Body of pancreas (tissue), 4 donors: ENCODE data around the gene SYNJ2.

ENCODE experiments used
- POLR2A ChIP-seq, 3 donors: fragments of 450-650 bp; IDR thresholded peaks; one replicate each; pipeline ENCODE4 v1.6.1; 2016; ENCODE audit warnings: antibody characterized with exemption in 3 of 3, mild to moderate bottlenecking in 2 of 3
- TF ChIP-seq, protein P1 (sequence below), 7 experiments: fragments of 450-650 bp in 4 of 7; fragments of 200-600 bp in 3 of 7; sonication (generic) in 3 of 7; IDR thresholded peaks; one replicate each; pipeline ENCODE4 v1.5.1; 2016 to 2019; ENCODE audit warnings: antibody characterized with exemption in 7 of 7

GRCh38 chr6:157984128-157984527 lies 2.5 kb downstream of the SYNJ2 start:
- TF ChIP-seq, protein P1, sequence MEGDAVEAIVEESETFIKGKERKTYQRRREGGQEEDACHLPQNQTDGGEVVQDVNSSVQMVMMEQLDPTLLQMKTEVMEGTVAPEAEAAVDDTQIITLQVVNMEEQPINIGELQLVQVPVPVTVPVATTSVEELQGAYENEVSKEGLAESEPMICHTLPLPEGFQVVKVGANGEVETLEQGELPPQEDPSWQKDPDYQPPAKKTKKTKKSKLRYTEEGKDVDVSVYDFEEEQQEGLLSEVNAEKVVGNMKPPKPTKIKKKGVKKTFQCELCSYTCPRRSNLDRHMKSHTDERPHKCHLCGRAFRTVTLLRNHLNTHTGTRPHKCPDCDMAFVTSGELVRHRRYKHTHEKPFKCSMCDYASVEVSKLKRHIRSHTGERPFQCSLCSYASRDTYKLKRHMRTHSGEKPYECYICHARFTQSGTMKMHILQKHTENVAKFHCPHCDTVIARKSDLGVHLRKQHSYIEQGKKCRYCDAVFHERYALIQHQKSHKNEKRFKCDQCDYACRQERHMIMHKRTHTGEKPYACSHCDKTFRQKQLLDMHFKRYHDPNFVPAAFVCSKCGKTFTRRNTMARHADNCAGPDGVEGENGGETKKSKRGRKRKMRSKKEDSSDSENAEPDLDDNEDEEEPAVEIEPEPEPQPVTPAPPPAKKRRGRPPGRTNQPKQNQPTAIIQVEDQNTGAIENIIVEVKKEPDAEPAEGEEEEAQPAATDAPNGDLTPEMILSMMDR (IDR thresholded peaks at IDR 0.05): no peak
- TF ChIP-seq POLR2A (IDR thresholded peaks at IDR 0.05): no peak
